Metanephros (tissue), 2 donors: Measurements from ENCODE around the gene DEPDC5. TPM values are rescaled to one million over a fixed set of nuclear protein-coding genes. Genes with fewer than 3 reads are reported as not detected.

Experiments
- small RNA-seq: library from RNA; depleted of rRNA; stranded (forward); fragments of <200 nt; gene quantifications from one replicate; pipeline ENCODE3, GENCODE V24; 2014; ENCODE audit warnings: low replicate concordance
- total RNA-seq: library from RNA; depleted of rRNA; stranded (reverse); fragments of >200 nt; gene quantifications from one replicate; pipeline ENCODE4 v1.2.3, GENCODE V29; 2014

DEPDC5 gene
- total RNA-seq, result 27.4 TPM

DNA sequence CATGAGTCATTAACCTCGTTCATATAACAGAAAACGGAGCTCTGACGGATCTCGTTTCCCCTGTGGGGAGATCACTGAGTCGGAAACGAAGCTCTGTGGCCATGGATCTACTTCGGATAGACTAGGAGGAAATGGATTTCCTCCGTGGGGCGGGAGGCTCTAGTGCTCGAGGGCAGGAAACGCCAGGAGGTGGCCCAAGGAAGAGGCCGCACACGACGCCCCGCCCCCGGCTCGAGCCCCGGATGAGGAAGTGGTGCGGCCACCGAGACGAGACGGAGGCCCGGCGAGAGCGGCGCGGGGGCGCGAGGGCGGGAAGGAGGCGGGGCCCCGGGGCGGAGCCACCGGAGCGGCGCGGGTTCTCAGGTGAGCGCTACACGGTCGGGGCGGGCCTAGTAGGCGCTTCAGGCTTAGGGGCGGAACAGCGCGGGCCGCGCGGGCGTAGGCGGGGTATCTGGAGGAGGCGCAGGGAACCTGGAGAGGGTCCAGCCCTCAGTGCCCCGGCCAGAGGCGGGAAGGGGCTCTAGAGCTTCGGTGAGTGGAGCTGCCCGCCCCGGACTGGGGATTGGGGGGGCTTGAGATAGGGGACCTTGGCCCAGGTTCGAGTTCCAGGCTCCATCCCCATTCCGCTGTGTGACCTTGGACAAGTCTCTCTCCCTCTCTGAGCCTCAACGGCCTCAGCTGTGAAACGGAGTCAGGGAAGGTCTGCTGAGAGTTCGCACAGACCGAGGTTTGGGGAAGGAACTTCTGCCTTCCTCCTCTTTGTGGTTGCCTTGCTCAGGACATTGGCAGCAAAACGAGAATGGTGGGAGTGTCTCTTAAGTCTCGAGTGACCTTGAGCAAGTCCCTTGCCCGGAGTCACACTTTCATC is at the start of gene DEPDC5:
Gene DEPDC5, plus strand, starts transcription at position 386 of the 868 bp plus-strand sequence. CDS start 903 bp downstream, outside the sequence.

DNA sequence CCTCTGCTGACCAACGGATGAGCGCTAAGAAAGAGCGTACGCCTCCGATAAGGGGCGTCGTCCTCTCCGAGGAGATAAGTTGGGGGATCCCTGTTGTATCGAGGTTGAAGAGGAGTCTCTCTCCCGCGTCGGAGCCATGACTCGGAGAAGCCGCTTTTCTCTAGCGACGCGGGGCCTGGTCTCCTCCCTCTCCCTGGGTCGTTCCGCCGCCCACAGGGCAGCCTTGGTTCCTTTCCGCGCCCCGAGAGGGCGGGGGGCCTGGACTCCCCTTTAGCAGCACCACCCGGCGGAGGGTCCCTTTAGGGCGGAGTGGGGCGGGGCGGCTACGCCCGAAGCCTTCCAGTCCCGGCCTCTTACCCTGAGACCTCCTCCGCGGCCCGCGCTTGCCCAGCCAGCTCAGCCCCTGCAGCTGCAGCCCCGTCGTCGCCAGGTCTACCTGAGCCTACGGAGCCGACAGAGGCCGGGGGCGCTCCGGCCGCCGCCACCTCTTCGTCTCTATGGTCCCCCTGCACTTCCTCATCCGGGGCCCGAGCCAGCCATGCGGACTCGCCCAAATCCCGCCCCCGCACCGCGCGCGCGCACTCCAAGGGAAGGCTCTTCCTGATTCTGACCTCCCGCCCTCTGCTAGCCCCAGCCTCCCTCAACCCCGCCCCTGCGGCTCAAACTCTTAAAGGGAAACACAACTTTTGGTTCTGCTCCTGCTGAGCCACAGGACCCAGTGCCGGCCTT is 4.0 kb upstream of the DEPDC5 start, which contains the start of gene PRR14L:
Gene PRR14L, minus strand, starts transcription at position 497 of the 729 bp plus-strand sequence. CDS start 11,272 bp downstream, outside the sequence.

DNA sequence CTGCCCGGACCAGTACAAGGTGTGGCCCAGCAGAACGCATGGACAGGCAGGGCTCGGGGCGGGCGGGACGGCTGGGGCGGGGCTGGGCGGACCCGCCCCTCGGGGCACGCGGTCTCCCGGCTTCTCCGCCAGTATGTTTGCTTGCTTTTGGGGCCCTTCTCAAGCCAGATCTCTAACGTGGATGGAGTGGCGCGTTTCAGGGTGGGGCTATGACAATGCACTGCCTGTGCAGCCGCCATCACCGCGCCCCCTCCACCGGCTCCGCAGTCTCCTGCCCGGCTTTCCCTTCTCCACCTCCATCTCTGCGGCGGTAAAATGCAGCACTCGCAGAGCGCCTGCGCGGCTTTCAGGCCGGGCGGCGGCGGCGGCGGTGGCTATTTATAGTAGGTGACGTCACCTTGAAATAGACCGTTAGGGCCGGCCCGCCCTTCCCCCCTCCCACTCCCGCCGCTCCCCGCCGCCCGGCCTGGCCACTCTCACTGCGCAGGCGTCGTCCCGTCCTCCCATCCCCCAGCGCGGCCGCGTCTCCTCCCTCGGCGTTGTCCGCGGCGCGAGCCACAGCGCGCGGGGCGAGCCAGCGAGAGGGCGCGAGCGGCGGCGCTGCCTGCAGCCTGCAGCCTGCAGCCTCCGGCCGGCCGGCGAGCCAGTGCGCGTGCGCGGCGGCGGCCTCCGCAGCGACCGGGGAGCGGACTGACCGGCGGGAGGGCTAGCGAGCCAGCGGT is 190.3 kb downstream of the DEPDC5 start, which contains the start of gene YWHAH:
Gene YWHAH, plus strand, starts transcription at position 558 of the 722 bp plus-strand sequence. CDS start 199 bp downstream, outside the sequence.

Small RNAs within 50 kb of the gene (small RNA-seq; reads per million reads assigned to genes)
- not detected for gene RN7SL20P

Other genes with a start within 250 kb of the DEPDC5 start
- 36.5 TPM for gene PISD, start 91.8 kb upstream of the DEPDC5 start, total RNA-seq
- 32.9 TPM for gene PRR14L, start 3.9 kb upstream of the DEPDC5 start, total RNA-seq
- 56.9 TPM for gene YWHAH, start 190.5 kb downstream of the DEPDC5 start, total RNA-seq